ENCODE measurements around the gene USH2A.

The USH2A gene

DNA sequence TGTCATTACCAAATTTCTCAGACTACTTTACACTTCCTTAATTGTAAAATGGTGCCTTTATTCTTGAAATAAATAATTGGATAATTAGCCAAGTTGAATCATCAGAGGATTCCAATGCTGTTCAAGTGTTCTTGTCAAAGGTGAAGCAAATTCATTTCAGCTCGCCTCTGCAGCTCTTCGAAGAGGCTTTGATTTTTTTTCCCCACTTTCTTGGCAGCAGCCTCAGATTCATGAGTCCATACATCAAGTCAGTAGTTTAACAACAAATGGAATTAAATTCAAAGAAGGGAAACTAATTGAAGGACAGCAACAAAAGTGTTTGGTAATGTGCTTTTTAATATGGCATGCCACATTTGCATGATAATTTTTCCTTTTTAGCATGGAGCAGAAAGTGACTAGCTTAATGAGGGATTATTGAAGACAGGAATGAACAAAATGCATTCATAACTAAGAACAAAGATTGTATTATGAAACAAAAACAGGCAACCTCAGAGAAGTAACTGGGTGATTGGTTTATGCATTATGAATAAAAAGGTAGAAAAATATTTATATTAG is 239.0 kb downstream of the USH2A start:
- TF ChIP-seq, protein P1, sequence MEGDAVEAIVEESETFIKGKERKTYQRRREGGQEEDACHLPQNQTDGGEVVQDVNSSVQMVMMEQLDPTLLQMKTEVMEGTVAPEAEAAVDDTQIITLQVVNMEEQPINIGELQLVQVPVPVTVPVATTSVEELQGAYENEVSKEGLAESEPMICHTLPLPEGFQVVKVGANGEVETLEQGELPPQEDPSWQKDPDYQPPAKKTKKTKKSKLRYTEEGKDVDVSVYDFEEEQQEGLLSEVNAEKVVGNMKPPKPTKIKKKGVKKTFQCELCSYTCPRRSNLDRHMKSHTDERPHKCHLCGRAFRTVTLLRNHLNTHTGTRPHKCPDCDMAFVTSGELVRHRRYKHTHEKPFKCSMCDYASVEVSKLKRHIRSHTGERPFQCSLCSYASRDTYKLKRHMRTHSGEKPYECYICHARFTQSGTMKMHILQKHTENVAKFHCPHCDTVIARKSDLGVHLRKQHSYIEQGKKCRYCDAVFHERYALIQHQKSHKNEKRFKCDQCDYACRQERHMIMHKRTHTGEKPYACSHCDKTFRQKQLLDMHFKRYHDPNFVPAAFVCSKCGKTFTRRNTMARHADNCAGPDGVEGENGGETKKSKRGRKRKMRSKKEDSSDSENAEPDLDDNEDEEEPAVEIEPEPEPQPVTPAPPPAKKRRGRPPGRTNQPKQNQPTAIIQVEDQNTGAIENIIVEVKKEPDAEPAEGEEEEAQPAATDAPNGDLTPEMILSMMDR (IDR thresholded peaks at IDR 0.05; ENCODE audit: insufficient read depth, low read length, poor library complexity, severe bottlenecking) = no peak
- H3K27me3 ChIP-seq (replicated peaks; ENCODE audit: control insufficient read depth, insufficient read depth, low read length) = no peaks in the 10 kb centered on the region
- DNase-seq (ENCODE audit: extremely low read depth, insufficient read length) = no peak
- H3K36me3 ChIP-seq (ENCODE audit: control insufficient read depth, insufficient read depth, low read length) = no peaks in the 10 kb centered on the region
- no peak overlapping the region for H3K4me3 ChIP-seq (replicated peaks; ENCODE audit: low read depth, low read length)

GRCh38 chr1:216183454-216183853 is 239.8 kb downstream of the USH2A start:
- H3K4me3 ChIP-seq (replicated peaks; ENCODE audit: low read depth, low read length) = no peak overlapping the region
- H3K36me3 ChIP-seq (ENCODE audit: control insufficient read depth, insufficient read depth, low read length) = no peaks in the 10 kb centered on the region
- TF ChIP-seq, protein P1 (IDR thresholded peaks at IDR 0.05; ENCODE audit: insufficient read depth, low read length, poor library complexity, severe bottlenecking) = no peak
- DNase-seq (ENCODE audit: extremely low read depth, insufficient read length) = no peak
- H3K27me3 ChIP-seq (replicated peaks; ENCODE audit: control insufficient read depth, insufficient read depth, low read length) = no peaks in the 10 kb centered on the region

DNA sequence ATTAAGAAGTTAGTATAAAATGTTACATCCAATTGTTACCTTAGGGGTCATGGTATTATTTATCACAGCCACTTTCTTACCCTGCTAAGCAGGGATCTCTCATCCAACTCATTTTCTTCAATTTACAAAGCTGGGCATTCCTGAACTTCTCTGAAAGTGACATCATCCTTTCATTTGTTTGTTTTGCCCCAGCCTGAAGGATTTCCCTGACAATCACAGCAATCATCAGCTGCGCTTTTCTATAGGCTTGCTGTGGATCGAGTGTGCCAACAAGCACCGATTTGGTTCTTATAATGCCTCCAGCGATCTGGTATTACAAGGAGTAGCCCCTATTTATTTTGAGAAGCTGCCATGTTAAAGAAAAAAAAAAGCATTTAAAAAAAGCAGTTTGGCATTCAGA is 240.2 kb downstream of the USH2A start:
- Histone ChIP-seq H3K4me3 (replicated peaks; ENCODE audit: low read depth, low read length) (no peak overlapping the region), H3K36me3 (ENCODE audit: control insufficient read depth, insufficient read depth, low read length) (no peaks in the 10 kb centered on the region), H3K27me3 (replicated peaks; ENCODE audit: control insufficient read depth, insufficient read depth, low read length) (no peaks in the 10 kb centered on the region)
- TF ChIP-seq, protein P1 (IDR thresholded peaks at IDR 0.05; ENCODE audit: insufficient read depth, low read length, poor library complexity, severe bottlenecking) = no peak
- no peak for DNase-seq (ENCODE audit: extremely low read depth, insufficient read length)

DNA sequence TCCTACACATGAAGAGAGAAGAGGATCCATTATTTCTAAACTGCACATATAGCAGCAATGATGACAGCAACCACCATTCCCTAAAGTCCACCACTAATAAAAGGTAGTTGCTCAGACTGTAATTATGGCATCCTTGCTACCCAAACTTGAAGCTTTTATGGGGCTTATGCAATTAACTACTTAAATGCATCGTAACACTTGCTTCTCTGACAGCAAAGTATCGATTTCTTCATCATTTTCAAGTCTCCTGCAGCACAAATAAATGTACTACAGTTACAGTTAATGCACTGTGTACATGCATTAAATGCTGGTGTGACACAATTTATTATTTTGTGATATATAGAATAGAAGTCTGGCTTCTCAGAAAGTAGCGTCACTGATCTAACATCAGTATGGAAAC is 241.7 kb downstream of the USH2A start:
- H3K4me3 ChIP-seq (replicated peaks; ENCODE audit: low read depth, low read length) = no peak overlapping the region
- no peak for DNase-seq (ENCODE audit: extremely low read depth, insufficient read length)
- TF ChIP-seq, protein P1 (IDR thresholded peaks at IDR 0.05; ENCODE audit: insufficient read depth, low read length, poor library complexity, severe bottlenecking) = no peak
- H3K36me3 ChIP-seq (ENCODE audit: control insufficient read depth, insufficient read depth, low read length) = no peaks in the 10 kb centered on the region
- H3K27me3 ChIP-seq (replicated peaks; ENCODE audit: control insufficient read depth, insufficient read depth, low read length) = no peaks in the 10 kb centered on the region

DNA sequence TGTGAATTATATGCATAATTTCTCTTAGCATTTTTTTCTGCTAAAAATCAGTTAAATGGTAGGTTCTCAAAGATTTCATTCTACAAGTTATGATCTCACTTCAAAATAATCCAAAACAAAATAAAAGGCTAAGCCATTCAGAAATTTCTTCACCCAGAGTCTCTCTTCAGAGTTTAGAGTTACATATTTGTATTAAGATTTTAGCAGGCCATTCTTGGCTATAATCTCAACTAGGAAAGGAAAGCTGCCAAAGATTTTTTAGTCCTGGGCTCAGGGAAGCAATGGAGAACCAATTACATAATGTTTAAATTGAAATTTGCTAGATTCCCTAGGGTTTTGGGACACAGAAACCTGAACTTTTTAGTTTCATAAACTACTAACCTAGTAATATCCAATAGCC is 245.0 kb downstream of the USH2A start:
- Histone ChIP-seq H3K36me3 (ENCODE audit: control insufficient read depth, insufficient read depth, low read length) (no peaks in the 10 kb centered on the region), H3K27me3 (replicated peaks; ENCODE audit: control insufficient read depth, insufficient read depth, low read length) (no peaks in the 10 kb centered on the region), H3K4me3 (replicated peaks; ENCODE audit: low read depth, low read length) (no peak overlapping the region)
- no peak for DNase-seq (ENCODE audit: extremely low read depth, insufficient read length)
- TF ChIP-seq, protein P1 (IDR thresholded peaks at IDR 0.05; ENCODE audit: insufficient read depth, low read length, poor library complexity, severe bottlenecking) = no peak

GRCh38 chr1:216176970-216177369 is 246.3 kb downstream of the USH2A start:
- H3K4me3 ChIP-seq (replicated peaks; ENCODE audit: low read depth, low read length) = no peak overlapping the region
- no peaks in the 10 kb centered on the region for H3K36me3 ChIP-seq (ENCODE audit: control insufficient read depth, insufficient read depth, low read length)
- no peak for DNase-seq (ENCODE audit: extremely low read depth, insufficient read length)
- TF ChIP-seq, protein P1 (IDR thresholded peaks at IDR 0.05; ENCODE audit: insufficient read depth, low read length, poor library complexity, severe bottlenecking) = no peak
- H3K27me3 ChIP-seq (replicated peaks; ENCODE audit: control insufficient read depth, insufficient read depth, low read length) = no peaks in the 10 kb centered on the region
